ENCODE data around the gene DOHH. TPM values are rescaled to one million over a fixed set of nuclear protein-coding genes. Genes with fewer than 3 reads are reported as not detected.

DOHH gene
- polyA plus RNA-seq, 1 donor (not counting 4 experiments of a cell fraction or from before 2014, with no cell fraction given), result 4.2 TPM

GRCh38 chr19:3465552-3465951 is 34.9 kb downstream of the DOHH start:
- Histone ChIP-seq H4K20me1 (ENCODE audit: control insufficient read depth, extremely low read depth, insufficient read depth, low read length) (peaks cover 3% of the 10 kb centered on the region), H3K4me1 (ENCODE audit: control insufficient read depth, extremely low read depth, insufficient read depth, low read length) (no peaks in the 10 kb centered on the region), H3K27me3 (ENCODE audit: control insufficient read depth, extremely low read depth, insufficient read depth, low read length) (peaks cover 5% of the 10 kb centered on the region), H3K36me3 (ENCODE audit: control insufficient read depth in 2 of 2, extremely low read depth in 1 of 2, insufficient read depth in 2 of 2, low read length in 2 of 2) (peaks cover 0 to 2% of the 10 kb centered on the region in 2 experiments), H2AFZ (ENCODE audit: control insufficient read depth, low read length) (no peak overlapping the region), H3K9me3 (ENCODE audit: control insufficient read depth, low read depth, low read length) (peaks cover 2% of the 10 kb centered on the region), H3K9ac (ENCODE audit: control insufficient read depth, extremely low read depth, insufficient read depth, low read length) (no peak overlapping the region), H3K4me3 (ENCODE audit: control insufficient read depth in 2 of 3, extremely low read depth in 1 of 3, insufficient read depth in 2 of 3, low read depth in 1 of 3, low read length in 3 of 3) (no peak overlapping the region), H3K9me1 (ENCODE audit: control insufficient read depth, extremely low read depth, insufficient read depth, low read length) (no peaks in the 10 kb centered on the region), H3K79me2 (ENCODE audit: control insufficient read depth, insufficient read depth, low read length) (no peaks in the 10 kb centered on the region), H3K4me2 (ENCODE audit: control insufficient read depth, extremely low read depth, insufficient read depth, low read depth, low read length) (no peak overlapping the region), H3K27ac (ENCODE audit: control insufficient read depth, insufficient read depth, low read length) (no peak overlapping the region)
- no peak for FAIRE-seq
- no peak for TF ChIP-seq CTCF (optimal IDR thresholded peaks at IDR 0.05 in 1 of 3, IDR thresholded peaks at IDR 0.05 in 1 of 3, conservative IDR thresholded peaks at IDR 0.05 in 1 of 3; ENCODE audit: extremely low read depth in 1 of 3, insufficient read depth in 2 of 3, low read length in 3 of 3)
- no peak for TF ChIP-seq EZH2 (IDR thresholded peaks at IDR 0.05; ENCODE audit: low read length)
- dilution Hi-C loops (cut with MboI; ENCODE audit: extremely low pct_ligation_motif_present, low sequenced_read_pairs), result no loop called here
- no peak for DNase-seq (ENCODE audit: low read depth, low spot score)

- Histone ChIP-seq H3K4me1 (ENCODE audit: control insufficient read depth, extremely low read depth, insufficient read depth, low read length) (no peaks in the 10 kb centered on the region), H2AFZ (ENCODE audit: control insufficient read depth, low read length) (no peak overlapping the region), H3K36me3 (ENCODE audit: control insufficient read depth in 2 of 2, extremely low read depth in 1 of 2, insufficient read depth in 2 of 2, low read length in 2 of 2) (peaks cover 2 to 5% of the 10 kb centered on the region in 2 experiments), H3K9me1 (ENCODE audit: control insufficient read depth, extremely low read depth, insufficient read depth, low read length) (no peaks in the 10 kb centered on the region), H3K27ac (ENCODE audit: control insufficient read depth, insufficient read depth, low read length) (no peak overlapping the region), H3K4me3 (ENCODE audit: control insufficient read depth in 2 of 3, extremely low read depth in 1 of 3, insufficient read depth in 2 of 3, low read depth in 1 of 3, low read length in 3 of 3) (no peak overlapping the region), H3K9me3 (ENCODE audit: control insufficient read depth, low read depth, low read length) (peaks cover 2% of the 10 kb centered on the region), H3K79me2 (ENCODE audit: control insufficient read depth, insufficient read depth, low read length) (no peaks in the 10 kb centered on the region), H3K9ac (ENCODE audit: control insufficient read depth, extremely low read depth, insufficient read depth, low read length) (no peak overlapping the region), H4K20me1 (ENCODE audit: control insufficient read depth, extremely low read depth, insufficient read depth, low read length) (no peaks in the 10 kb centered on the region), H3K4me2 (ENCODE audit: control insufficient read depth, extremely low read depth, insufficient read depth, low read depth, low read length) (no peak overlapping the region), H3K27me3 (ENCODE audit: control insufficient read depth, extremely low read depth, insufficient read depth, low read length) (no peaks in the 10 kb centered on the region)
- TF ChIP-seq EZH2 (IDR thresholded peaks at IDR 0.05; ENCODE audit: low read length), result no peak
- TF ChIP-seq CTCF (optimal IDR thresholded peaks at IDR 0.05 in 1 of 3, IDR thresholded peaks at IDR 0.05 in 1 of 3, conservative IDR thresholded peaks at IDR 0.05 in 1 of 3; ENCODE audit: extremely low read depth in 1 of 3, insufficient read depth in 2 of 3, low read length in 3 of 3), result no peak
- DNase-seq (ENCODE audit: low read depth, low spot score) (no peak), FAIRE-seq (no peak)
- dilution Hi-C loops (cut with MboI; ENCODE audit: extremely low pct_ligation_motif_present, low sequenced_read_pairs), result no loop called here
Measured at GRCh38 chr19:3464587-3465235, 35.8 kb downstream of the DOHH start.

Data from keratinocyte (primary cell).